A549 (cell line): Measurements from ENCODE around the gene RCN2. TPM values are rescaled to one million over a fixed set of nuclear protein-coding genes. Genes with fewer than 3 reads are reported as not detected.

Experiments
- ATAC-seq, 2 experiments: fragments of 200-7000 bp in 1 of 2; fragments of >200 bp in 1 of 2; cut with Nextera tagmentation in 1 of 2; cut with Tn5 transposase in 1 of 2; 3 replicates each; pipeline versions ENCODE4 v1.8.0 to v1.9.1; 2018 to 2020; ENCODE audit warnings: mild to moderate bottlenecking in 1 of 2, moderate library complexity in 1 of 2
- CTCF ChIA-PET: fragments of 300-600 bp; sonication (Branson Sonifier 250); formaldehyde crosslinking; extraction: SDS; loops from one replicate; lab custom pipeline; 2021; ENCODE audit warnings: antibody characterized with exemption, inconsistent platforms; lab: Yijun Ruan, JAX
- POLR2A ChIA-PET: fragments of 350-600 bp; formaldehyde crosslinking; extraction: SDS; loops from one replicate; lab custom pipeline; 2021; ENCODE audit warnings: antibody characterized with exemption, inconsistent platforms; lab: Yijun Ruan, JAX
- DNase-seq, 2 experiments: peaks; one replicate each; pipeline versions ENCODE4 v3.0.0 to v3.0.0-alpha.2; 2011 to 2016; ENCODE audit warnings: low read depth in 1 of 2, low spot score in 1 of 2
- FAIRE-seq: peaks from 2 replicates; lab custom pipeline; 2011; peaks lifted over from hg19 to GRCh38; lab: Jason Lieb, UNC
- H3K27ac ChIP-seq, 2 experiments: fragments of >200 bp; sonication (Bioruptor Twin); formaldehyde crosslinking; 3 replicates each; pipeline ENCODE4 v1.5.1; 2016 to 2017
- H3K4me1 ChIP-seq: fragments of >200 bp; sonication (Bioruptor Twin); formaldehyde crosslinking; 3 replicates; pipeline ENCODE4 v1.6.1; 2016
- H3K4me2 ChIP-seq: fragments of >200 bp; sonication (Bioruptor Twin); formaldehyde crosslinking; 3 replicates; pipeline ENCODE4 v1.6.1; 2016
- H3K4me3 ChIP-seq: fragments of >200 bp; sonication (Bioruptor Twin); formaldehyde crosslinking; 3 replicates; pipeline ENCODE4 v1.5.1; 2016
- H3K9me3 ChIP-seq: fragments of >200 bp; sonication (Bioruptor Twin); formaldehyde crosslinking; 3 replicates; pipeline ENCODE4 v1.6.1; 2016
- CBX8 ChIP-seq: fragments of 200-600 bp; sonication (generic); IDR thresholded peaks from 2 replicates; pipeline ENCODE4 v1.6.1; 2016
- CHD4 ChIP-seq: fragments of 200-600 bp; sonication (generic); IDR thresholded peaks from 2 replicates; pipeline ENCODE4 v1.6.1; 2016; ENCODE audit warnings: antibody characterized with exemption, mild to moderate bottlenecking, borderline replicate concordance
- ESRRA ChIP-seq: fragments of 150-350 bp; IDR thresholded peaks from 2 replicates; pipeline ENCODE4 v1.6.1; 2014; ENCODE audit warnings: mild to moderate bottlenecking, low read length, borderline replicate concordance
- FOSL2 ChIP-seq, 2 experiments: fragments of 450-650 bp in 1 of 2; fragments of >200 bp in 1 of 2; sonication (Bioruptor Twin) in 1 of 2; formaldehyde crosslinking; IDR thresholded peaks; 2 replicates each; pipeline versions ENCODE4 v1.5.0 to v1.6.1; 2016 to 2020; ENCODE audit warnings: mild to moderate bottlenecking in 1 of 2, moderate library complexity in 1 of 2
- FOXS1 ChIP-seq: fragments of 250-450 bp; sonication (Bioruptor Pico); IDR thresholded peaks from 2 replicates; pipeline ENCODE4 v1.5.0; 2020; ENCODE audit warnings: mild to moderate bottlenecking, moderate library complexity
- GATA3 ChIP-seq: IDR thresholded peaks from 2 replicates; pipeline ENCODE4 v1.6.1; 2012; ENCODE audit warnings: borderline replicate concordance
- HOXB5 ChIP-seq: fragments of 250-450 bp; sonication (Bioruptor Pico); IDR thresholded peaks from 2 replicates; pipeline ENCODE4 v1.5.0; 2020; ENCODE audit warnings: mild to moderate bottlenecking, moderate library complexity
- JUN ChIP-seq, 2 experiments: fragments of >200 bp; sonication (Bioruptor Twin); formaldehyde crosslinking; IDR thresholded peaks; 2 replicates in 1 of 2; 3 replicates in 1 of 2; pipeline ENCODE4 v1.6.1; 2016 to 2017
- JUNB ChIP-seq: fragments of >200 bp; sonication (Bioruptor Twin); formaldehyde crosslinking; IDR thresholded peaks from 2 replicates; pipeline ENCODE4 v1.6.1; 2016
- MAFK ChIP-seq: fragments of 450-650 bp; IDR thresholded peaks from 2 replicates; pipeline ENCODE4 v1.6.1; 2014; ENCODE audit not compliant: partially characterized antibody
- MYC ChIP-seq: IDR thresholded peaks from 2 replicates; pipeline ENCODE4 v1.6.1; 2012; ENCODE audit warnings: mild to moderate bottlenecking, inconsistent platforms, low read length, improper control_type of control experiment, borderline replicate concordance
- NR3C1 ChIP-seq: fragments of >200 bp; sonication (Bioruptor Twin); formaldehyde crosslinking; IDR thresholded peaks from 3 replicates; pipeline ENCODE4 v1.6.1; 2017
- PHF8 ChIP-seq: fragments of 200-600 bp; sonication (generic); IDR thresholded peaks from 2 replicates; pipeline ENCODE4 v1.6.1; 2016; ENCODE audit warnings: low read depth, mild to moderate bottlenecking, antibody characterized with exemption, moderate library complexity, borderline replicate concordance
- POLR2AphosphoS2 ChIP-seq: conservative IDR thresholded peaks from 2 replicates; pipeline ENCODE4 v1.6.1; 2012; ENCODE audit warnings: low read length, improper control_type of control experiment, inconsistent platforms
- RARB ChIP-seq: fragments of 250-450 bp; sonication (Bioruptor Pico); IDR thresholded peaks from 2 replicates; pipeline ENCODE4 v1.8.0; 2021; ENCODE audit warnings: mild to moderate bottlenecking, moderate library complexity
- RCOR1 ChIP-seq: fragments of 150-350 bp; IDR thresholded peaks from 2 replicates; pipeline ENCODE4 v1.6.1; 2014; ENCODE audit warnings: antibody characterized with exemption, low read length, low read depth
- RFX5 ChIP-seq: fragments of 450-650 bp; IDR thresholded peaks from 2 replicates; pipeline ENCODE4 v1.7.1; 2014; ENCODE audit warnings: antibody characterized with exemption, mild to moderate bottlenecking, moderate library complexity
- SREBF2 ChIP-seq: fragments of 450-650 bp; IDR thresholded peaks from 2 replicates; pipeline ENCODE4 v1.6.1; 2014; ENCODE audit warnings: mild to moderate bottlenecking, moderate library complexity
- TFCP2L1 ChIP-seq: fragments of 250-450 bp; sonication (Bioruptor Pico); IDR thresholded peaks from 2 replicates; pipeline ENCODE4 v1.5.0; 2021; ENCODE audit warnings: mild to moderate bottlenecking
- ZC3H11A ChIP-seq: fragments of 450-650 bp; IDR thresholded peaks from 2 replicates; pipeline ENCODE4 v1.6.1; 2014; ENCODE audit warnings: antibody characterized with exemption, mild to moderate bottlenecking
- ZFP36 ChIP-seq: fragments of 450-650 bp; IDR thresholded peaks from 2 replicates; pipeline ENCODE4 v1.6.1; 2014; ENCODE audit warnings: borderline replicate concordance; ENCODE audit not compliant: partially characterized antibody
- ZNF302 ChIP-seq: fragments of 250-450 bp; sonication (Bioruptor Pico); IDR thresholded peaks from 2 replicates; pipeline ENCODE4 v1.9.0; 2021; ENCODE audit warnings: inconsistent platforms, mild to moderate bottlenecking, moderate library complexity
- WGBS: methylation state at CpG from one replicate; pipeline ENCODE4 v1.1.6; 2017; ENCODE audit errors: missing lambda C conversion rate; 5-methylcytosine and 5-hydroxymethylcytosine counted together
- polyA plus RNA-seq, 4 experiments: library from polyadenylated mRNA; depleted of rRNA in 3 of 4; stranded (reverse); fragments of >200 nt; fragmentation: RNase III in 1 of 4; extraction: RNeasy Plus Mini Kit Qiagen cat#74134 plus additional on column Dnase treatment in 1 of 4; gene quantifications; 2 replicates in 3 of 4; 3 replicates in 1 of 4; pipeline ENCODE4 v1.2.3, GENCODE V29; 2011 to 2017
- TF ChIP-seq, protein P1 (sequence below): fragments of >200 bp; sonication (Bioruptor Twin); formaldehyde crosslinking; IDR thresholded peaks from 3 replicates; pipeline ENCODE4 v1.5.1; 2016
- TF ChIP-seq, protein P2 (sequence below): IDR thresholded peaks from 2 replicates; pipeline ENCODE4 v1.6.1; 2012
- TF ChIP-seq, protein P3 (sequence below): fragments of 250-450 bp; sonication (Bioruptor Pico); IDR thresholded peaks from 2 replicates; pipeline ENCODE4 v1.5.0; 2021; ENCODE audit warnings: mild to moderate bottlenecking, moderate library complexity, borderline replicate concordance
- TF ChIP-seq, protein P4 (sequence below): IDR thresholded peaks from 2 replicates; pipeline ENCODE4 v1.6.1; 2012

Gene RCN2
- polyA plus RNA-seq, 2 of the 4 experiments (the other 2 are of a cell fraction) = 81.3 to 152 TPM

DNA sequence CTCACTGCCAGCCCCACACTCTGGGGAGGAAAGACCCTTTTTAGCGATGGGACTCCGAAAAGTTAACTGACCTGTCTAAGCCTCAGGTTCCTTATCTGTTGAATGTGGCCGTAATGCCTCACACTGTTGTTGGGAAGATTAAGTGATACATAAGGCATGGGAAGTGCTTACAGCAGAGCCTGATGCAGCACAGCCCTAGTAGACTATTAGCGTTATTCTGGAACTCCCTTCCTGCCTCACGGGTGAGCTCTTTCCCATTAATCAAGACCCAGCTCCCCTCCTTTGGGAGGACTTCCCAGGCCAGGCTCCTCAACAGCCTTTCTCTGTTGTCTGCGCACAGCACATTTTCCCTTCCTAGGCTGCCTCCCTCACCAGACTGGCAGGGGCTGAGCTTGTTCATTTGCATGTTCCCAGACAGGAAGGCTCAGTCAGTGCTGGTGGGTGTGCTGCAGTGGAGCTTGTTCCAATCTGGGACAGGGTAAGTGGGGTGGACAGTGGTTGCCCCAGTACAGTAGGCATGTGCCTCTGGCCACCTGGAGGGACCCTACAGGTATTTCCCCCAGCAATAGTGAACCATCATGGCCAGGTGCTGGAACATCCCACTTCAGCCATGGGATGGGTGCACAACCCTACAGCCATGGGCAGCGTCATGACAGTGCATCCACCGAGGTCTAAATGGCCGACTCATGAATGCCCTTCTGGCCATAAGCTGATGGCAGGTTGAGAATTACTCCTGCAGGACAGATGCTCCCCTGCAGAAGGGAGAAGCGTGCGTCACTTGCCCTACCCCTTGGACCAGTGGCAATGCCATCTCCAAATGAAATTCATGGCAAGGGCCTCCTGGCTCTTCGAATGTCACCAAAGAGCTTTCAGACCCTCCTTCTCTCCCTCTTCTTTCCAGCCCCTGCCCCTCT is 57.6 kb downstream of the RCN2 start:
- no peak overlapping the region for H3K4me2 ChIP-seq
- TF ChIP-seq ZC3H11A (no peak), PHF8 (no peak), MYC (no peak), ZFP36 (no peak), RARB (CRISPR knock-in tag) (no peak), RFX5 (no peak), MAFK (no peak), JUN (IDR thresholded peaks at IDR 0.05) (no peak), TFCP2L1 (CRISPR knock-in tag) (no peak), FOXS1 (no peak)
- TF ChIP-seq, protein P1, sequence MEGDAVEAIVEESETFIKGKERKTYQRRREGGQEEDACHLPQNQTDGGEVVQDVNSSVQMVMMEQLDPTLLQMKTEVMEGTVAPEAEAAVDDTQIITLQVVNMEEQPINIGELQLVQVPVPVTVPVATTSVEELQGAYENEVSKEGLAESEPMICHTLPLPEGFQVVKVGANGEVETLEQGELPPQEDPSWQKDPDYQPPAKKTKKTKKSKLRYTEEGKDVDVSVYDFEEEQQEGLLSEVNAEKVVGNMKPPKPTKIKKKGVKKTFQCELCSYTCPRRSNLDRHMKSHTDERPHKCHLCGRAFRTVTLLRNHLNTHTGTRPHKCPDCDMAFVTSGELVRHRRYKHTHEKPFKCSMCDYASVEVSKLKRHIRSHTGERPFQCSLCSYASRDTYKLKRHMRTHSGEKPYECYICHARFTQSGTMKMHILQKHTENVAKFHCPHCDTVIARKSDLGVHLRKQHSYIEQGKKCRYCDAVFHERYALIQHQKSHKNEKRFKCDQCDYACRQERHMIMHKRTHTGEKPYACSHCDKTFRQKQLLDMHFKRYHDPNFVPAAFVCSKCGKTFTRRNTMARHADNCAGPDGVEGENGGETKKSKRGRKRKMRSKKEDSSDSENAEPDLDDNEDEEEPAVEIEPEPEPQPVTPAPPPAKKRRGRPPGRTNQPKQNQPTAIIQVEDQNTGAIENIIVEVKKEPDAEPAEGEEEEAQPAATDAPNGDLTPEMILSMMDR = no peak
- TF ChIP-seq, all 56 proteins: peak for 0
- no peak overlapping the region for H3K4me3 ChIP-seq
- FAIRE-seq = no peak
- CTCF ChIA-PET = interaction anchor here (0.6 to 1.0 kb wide), 3 partner anchors 37 to 829 kb away, joined by 3 read pairs; no protein-coding TSS in a partner anchor
- DNase-seq = no peak
- no peak for ATAC-seq
- peaks cover 4% of the 10 kb centered on the region; the same call in 2 of the 3 replicates for H3K4me1 ChIP-seq
- 91% methylated on average over 12 of the region's 12 CpGs for WGBS
- H3K9me3 ChIP-seq = no peaks in the 10 kb centered on the region
- no peak overlapping the region for H3K27ac ChIP-seq
- POLR2A ChIA-PET = no interaction called here

DNA sequence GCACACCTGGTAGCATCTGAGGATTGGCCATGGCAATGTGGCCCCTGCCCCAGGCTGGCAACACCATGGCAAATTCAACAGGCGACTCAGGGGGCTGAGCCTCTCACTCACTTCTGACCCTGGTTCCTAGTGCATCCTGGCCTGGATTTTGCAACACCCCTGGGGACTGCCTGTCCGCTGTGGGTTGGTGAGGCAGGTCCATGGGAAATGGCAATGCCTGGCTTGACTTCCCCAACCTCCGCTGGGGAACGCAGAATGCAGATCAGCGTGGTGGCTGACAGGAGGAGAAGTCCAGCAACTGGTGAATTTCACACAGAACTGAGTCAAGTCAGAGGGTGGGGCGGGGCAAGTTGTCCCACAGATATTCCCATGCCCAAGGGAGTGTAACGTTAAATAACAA is 59.5 kb downstream of the RCN2 start:
- ATAC-seq = no peak
- TF ChIP-seq POLR2AphosphoS2 (no peak), ZNF302 (CRISPR knock-in tag) (no peak), FOSL2 (IDR thresholded peaks at IDR 0.05) (no peak), FOSL2 (CRISPR knock-in tag; IDR thresholded peaks at IDR 0.05) (no peak), GATA3 (no peak), HOXB5 (CRISPR knock-in tag) (no peak), ZC3H11A (no peak), MAFK (no peak), CHD4 (no peak), JUNB (no peak), SREBF2 (no peak), RCOR1 (no peak), NR3C1 (no peak), RFX5 (no peak), TFCP2L1 (CRISPR knock-in tag) (no peak), ESRRA (no peak), CBX8 (no peak)
- TF ChIP-seq, protein P2, sequence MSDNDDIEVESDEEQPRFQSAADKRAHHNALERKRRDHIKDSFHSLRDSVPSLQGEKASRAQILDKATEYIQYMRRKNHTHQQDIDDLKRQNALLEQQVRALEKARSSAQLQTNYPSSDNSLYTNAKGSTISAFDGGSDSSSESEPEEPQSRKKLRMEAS = no peak
- TF ChIP-seq, protein P3, sequence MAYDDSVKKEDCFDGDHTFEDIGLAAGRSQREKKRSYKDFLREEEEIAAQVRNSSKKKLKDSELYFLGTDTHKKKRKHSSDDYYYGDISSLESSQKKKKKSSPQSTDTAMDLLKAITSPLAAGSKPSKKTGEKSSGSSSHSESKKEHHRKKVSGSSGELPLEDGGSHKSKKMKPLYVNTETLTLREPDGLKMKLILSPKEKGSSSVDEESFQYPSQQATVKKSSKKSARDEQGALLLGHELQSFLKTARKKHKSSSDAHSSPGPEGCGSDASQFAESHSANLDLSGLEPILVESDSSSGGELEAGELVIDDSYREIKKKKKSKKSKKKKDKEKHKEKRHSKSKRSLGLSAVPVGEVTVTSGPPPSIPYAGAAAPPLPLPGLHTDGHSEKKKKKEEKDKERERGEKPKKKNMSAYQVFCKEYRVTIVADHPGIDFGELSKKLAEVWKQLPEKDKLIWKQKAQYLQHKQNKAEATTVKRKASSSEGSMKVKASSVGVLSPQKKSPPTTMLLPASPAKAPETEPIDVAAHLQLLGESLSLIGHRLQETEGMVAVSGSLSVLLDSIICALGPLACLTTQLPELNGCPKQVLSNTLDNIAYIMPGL (CRISPR knock-in tag) = no peak
- TF ChIP-seq, protein P4, sequence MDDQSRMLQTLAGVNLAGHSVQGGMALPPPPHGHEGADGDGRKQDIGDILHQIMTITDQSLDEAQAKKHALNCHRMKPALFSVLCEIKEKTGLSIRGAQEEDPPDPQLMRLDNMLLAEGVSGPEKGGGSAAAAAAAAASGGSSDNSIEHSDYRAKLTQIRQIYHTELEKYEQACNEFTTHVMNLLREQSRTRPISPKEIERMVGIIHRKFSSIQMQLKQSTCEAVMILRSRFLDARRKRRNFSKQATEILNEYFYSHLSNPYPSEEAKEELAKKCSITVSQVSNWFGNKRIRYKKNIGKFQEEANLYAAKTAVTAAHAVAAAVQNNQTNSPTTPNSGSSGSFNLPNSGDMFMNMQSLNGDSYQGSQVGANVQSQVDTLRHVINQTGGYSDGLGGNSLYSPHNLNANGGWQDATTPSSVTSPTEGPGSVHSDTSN = no peak
- DNase-seq = no peak
- Histone ChIP-seq H3K4me3 (no peak overlapping the region), H3K4me1 (peaks cover 6% of the 10 kb centered on the region; the same call in 2 of the 3 replicates), H3K9me3 (no peaks in the 10 kb centered on the region), H3K4me2 (no peak overlapping the region), H3K27ac (no peak overlapping the region)
- FAIRE-seq = no peak
- 65% methylated on average over 6 of the region's 7 CpGs for WGBS
- ChIA-PET CTCF (interaction anchor here (0.6 kb wide), 1 partner anchor 873 kb away, joined by 3 read pairs; no protein-coding TSS in a partner anchor), POLR2A (no interaction called here)
